Sigmoid colon (tissue), 4 donors: Measurements from ENCODE around the gene FBXL4.

Experiments used
- CTCF ChIP-seq, 4 experiments: fragments of 450-650 bp in 3 of 4; fragments of 200-600 bp in 1 of 4; IDR thresholded peaks; one replicate each; pipeline ENCODE4 v1.5.1; 2016 to 2019; ENCODE audit warnings: antibody characterized with exemption in 4 of 4, mild to moderate bottlenecking in 3 of 4, moderate library complexity in 2 of 4
- EP300 ChIP-seq, 4 donors: sonication (generic); formaldehyde crosslinking; IDR thresholded peaks; one replicate each; pipeline ENCODE4 v1.6.1; 2017; ENCODE audit warnings: antibody characterized with exemption in 4 of 4
- POLR2A ChIP-seq, 2 donors: fragments of 450-650 bp; IDR thresholded peaks; one replicate each; pipeline ENCODE4 v1.6.1; 2016; ENCODE audit warnings: antibody characterized with exemption in 2 of 2, mild to moderate bottlenecking in 2 of 2, moderate library complexity in 2 of 2
- POLR2AphosphoS5 ChIP-seq, 4 donors: sonication (generic); formaldehyde crosslinking; IDR thresholded peaks; one replicate each; pipeline ENCODE4 v1.6.1; 2017; ENCODE audit warnings: antibody characterized with exemption in 4 of 4

- TF ChIP-seq POLR2A (IDR thresholded peaks at IDR 0.05), result no peak
- TF ChIP-seq CTCF (IDR thresholded peaks at IDR 0.05), result no peak
- TF ChIP-seq POLR2AphosphoS5 (IDR thresholded peaks at IDR 0.05), result peak in 2 of 4 donors; percentile 30 to 48
- TF ChIP-seq EP300 (IDR thresholded peaks at IDR 0.05), result no peak
Measured at GRCh38 chr6:98844244-98845210, 103.2 kb downstream of the FBXL4 start.
